Lung microvascular endothelial cell (primary cell): Measurements from ENCODE around the gene ZNF155. TPM values are rescaled to one million over a fixed set of nuclear protein-coding genes. Genes with fewer than 3 reads are reported as not detected.

Experiments used
- DNase-seq, 2 donors: peaks; one replicate each; pipeline versions ENCODE4 v3.0.0 to v3.0.0-alpha.2; 2010; ENCODE audit warnings: low read depth in 2 of 2
- total RNA-seq: library from RNA; depleted of rRNA; stranded (reverse); fragments of >200 nt; gene quantifications from 2 replicates; pipeline ENCODE4 v1.2.1, GENCODE V29; 2014

ZNF155 gene
- total RNA-seq, 1 donor from 2014 or later: 7.3 TPM

GRCh38 chr19:44003461-44004009 lies 19.5 kb downstream of the ZNF155 start:
- DNase-seq: peak; percentile 8 to 16

- no peak for DNase-seq
These were observed 22.0 kb downstream of the ZNF155 start for GRCh38 chr19:44005973-44006372.

- no peak for DNase-seq
These were observed 23.5 kb downstream of the ZNF155 start for GRCh38 chr19:44007473-44007872.

- no peak for DNase-seq
These were observed 26.5 kb downstream of the ZNF155 start for GRCh38 chr19:44010468-44010867.

- DNase-seq: no peak
These were observed 35.5 kb downstream of the ZNF155 start for GRCh38 chr19:44019498-44019897.

- DNase-seq: no peak
These were observed 37.2 kb downstream of the ZNF155 start for GRCh38 chr19:44021221-44021620.

GRCh38 chr19:44024900-44025216 lies 40.9 kb downstream of the ZNF155 start:
- DNase-seq: no peak

GRCh38 chr19:44025217-44025936 lies 41.4 kb downstream of the ZNF155 start, which contains the start of gene ZNF222:
TSS of gene ZNF222 (plus strand) at chr19:44025379. CDS start at chr19:44025437, 58 bp downstream.
- DNase-seq: peak; percentile 82 to 90

- no peak for DNase-seq
These were observed 42.6 kb downstream of the ZNF155 start for GRCh38 chr19:44026622-44027021.

GRCh38 chr19:44032001-44032610 lies 48.1 kb downstream of the ZNF155 start:
- DNase-seq: no peak

GRCh38 chr19:44042147-44042546 lies 58.2 kb downstream of the ZNF155 start:
- no peak for DNase-seq

Other genes with a start within 250 kb of the ZNF155 start
- gene SMG9, start 229.2 kb upstream of the ZNF155 start, total RNA-seq: 3.7 and 3.8 TPM in 2 replicates
- gene KCNN4, start 203.2 kb upstream of the ZNF155 start, total RNA-seq: 0.22 TPM in 1 of 2 replicates, not detected in the other
- 0.22 and 0.40 TPM in 2 replicates for gene LYPD5, start 181.7 kb upstream of the ZNF155 start, total RNA-seq
- gene ZNF283, start 156.9 kb upstream of the ZNF155 start, total RNA-seq: 5.0 and 8.5 TPM in 2 replicates
- 0.44 and 0.60 TPM in 2 replicates for gene ZNF404, start 100.2 kb upstream of the ZNF155 start, total RNA-seq
- gene ZNF45, start 48.9 kb upstream of the ZNF155 start, total RNA-seq: 13.7 and 16.9 TPM in 2 replicates
- gene ZNF221, start 33.0 kb upstream of the ZNF155 start, total RNA-seq: 3.3 and 4.0 TPM in 2 replicates
- 2.0 and 2.6 TPM in 2 replicates for gene ZNF230, start 18.8 kb downstream of the ZNF155 start, total RNA-seq
- 4.4 and 5.4 TPM in 2 replicates for gene ZNF222, start 41.2 kb downstream of the ZNF155 start, total RNA-seq
- gene ZNF223, start 67.8 kb downstream of the ZNF155 start, total RNA-seq: 2.8 and 5.0 TPM in 2 replicates
- gene ZNF284, start 88.0 kb downstream of the ZNF155 start, total RNA-seq: 1.5 and 2.8 TPM in 2 replicates
- gene ZNF224, start 110.2 kb downstream of the ZNF155 start, total RNA-seq: 19.0 and 27.8 TPM in 2 replicates
- gene ZNF225, start 129.2 kb downstream of the ZNF155 start, total RNA-seq: 4.4 and 7.3 TPM in 2 replicates
- gene ZNF234, start 157.4 kb downstream of the ZNF155 start, total RNA-seq: 5.0 and 9.7 TPM in 2 replicates
- gene ZNF226, start 180.9 kb downstream of the ZNF155 start, total RNA-seq: 12.0 and 13.1 TPM in 2 replicates
- gene ZNF227, start 228.3 kb downstream of the ZNF155 start, total RNA-seq: 14.4 and 18.1 TPM in 2 replicates